CD1c-positive myeloid dendritic cell (primary cell): ENCODE results near the gene ZC3H12D.
"Not testable (repeated sequence)": the region's sequence is repeated elsewhere in the genome, so short reads cannot be mapped to it uniquely, and the experiment has no call there.

Experiments
- DNase-seq: peaks from one replicate; pipeline ENCODE4 v3.0.0-alpha.2; 2016; ENCODE audit errors: extremely low spot score

ZC3H12D gene

DNA sequence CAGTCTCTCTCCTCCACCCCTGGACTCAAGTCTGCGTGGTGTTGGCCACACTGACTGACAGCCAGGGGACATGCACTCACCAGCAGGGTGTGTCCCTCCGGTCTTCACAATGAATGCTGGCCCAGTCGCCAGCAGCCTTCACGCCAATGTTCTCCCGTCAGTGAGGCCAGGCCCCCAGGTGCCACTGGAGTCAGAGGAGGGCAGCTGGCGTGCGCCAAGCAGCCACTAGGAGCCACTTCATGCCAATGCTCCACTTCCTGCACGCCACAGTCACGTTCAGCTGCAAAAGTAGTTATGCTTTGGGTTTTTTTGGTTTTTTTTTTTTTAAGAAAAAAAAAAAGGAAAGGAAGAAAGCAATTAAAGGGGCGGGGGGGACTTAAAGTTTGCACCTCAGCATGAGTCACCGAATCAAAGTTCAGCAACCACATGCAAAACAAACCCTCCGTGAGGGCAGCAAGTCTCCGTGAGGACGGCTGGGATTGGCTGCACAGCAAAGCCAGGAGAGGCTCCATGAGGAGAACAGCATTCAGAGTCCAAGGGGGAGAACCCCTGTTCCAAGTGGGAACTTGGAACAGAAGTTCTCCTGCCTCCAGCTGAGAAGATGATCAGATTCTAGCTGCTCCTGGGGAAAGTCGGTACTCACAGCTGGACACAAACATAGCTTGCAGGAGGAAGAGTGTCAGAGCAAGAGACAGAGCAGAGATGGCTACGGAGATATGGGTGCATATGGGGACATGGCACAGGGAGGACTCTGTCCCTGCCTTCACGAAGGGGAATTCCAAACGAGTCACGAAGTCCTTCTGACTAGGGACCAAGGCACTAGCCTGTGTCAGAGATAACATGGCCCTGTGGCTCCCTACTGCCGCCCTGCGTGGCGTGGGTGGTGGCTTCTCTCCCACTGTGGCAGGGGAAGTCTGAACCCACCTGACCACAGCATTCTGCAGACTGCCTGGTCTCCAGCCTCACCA lies at the start of gene ZC3H12D:
TSS of gene ZC3H12D (minus strand) at position 282 of the 968 bp plus-strand sequence. CDS start 10,471 bp downstream, outside the sequence.
- DNase-seq = peak; percentile 67

DNA sequence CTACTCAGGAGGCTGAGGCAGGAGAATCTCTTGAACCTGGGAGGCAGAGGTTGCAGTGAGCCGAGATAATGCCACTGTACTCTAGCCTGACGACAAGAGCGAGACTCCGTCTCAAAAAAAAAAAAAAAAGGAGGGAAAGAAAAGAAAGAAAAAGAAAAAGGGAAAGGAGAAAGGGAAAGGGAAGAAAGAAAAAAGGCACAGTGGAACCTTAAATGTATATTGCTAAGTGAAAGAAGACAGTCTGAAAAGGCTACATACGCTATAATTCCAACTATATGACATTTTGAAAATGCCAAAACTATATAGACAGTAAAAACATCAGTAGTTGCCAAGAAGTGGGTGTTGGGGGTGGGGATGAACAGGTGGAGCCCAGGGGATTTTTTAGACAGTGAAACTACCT lies 44.8 kb upstream of the ZC3H12D start:
- no peak for DNase-seq

DNA sequence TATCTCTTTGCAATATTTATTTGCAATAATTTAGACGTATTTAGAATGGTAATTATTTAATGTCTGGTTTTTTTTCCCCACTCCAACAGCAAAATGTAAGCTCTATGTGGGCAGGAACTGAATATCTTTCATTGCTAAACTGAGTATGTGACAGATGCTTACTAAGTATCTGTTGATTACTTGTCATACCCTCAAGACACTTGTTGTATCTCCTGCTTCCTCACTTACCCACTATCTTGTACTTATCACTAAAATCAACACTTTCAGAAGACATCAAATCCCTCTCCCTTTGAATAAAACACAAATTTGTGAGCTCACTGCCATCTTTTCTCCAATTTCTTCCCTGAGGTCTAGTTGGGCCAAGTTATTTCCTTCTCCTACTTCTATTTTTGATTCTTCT lies 30.7 kb upstream of the ZC3H12D start:
- DNase-seq = no peak

DNA sequence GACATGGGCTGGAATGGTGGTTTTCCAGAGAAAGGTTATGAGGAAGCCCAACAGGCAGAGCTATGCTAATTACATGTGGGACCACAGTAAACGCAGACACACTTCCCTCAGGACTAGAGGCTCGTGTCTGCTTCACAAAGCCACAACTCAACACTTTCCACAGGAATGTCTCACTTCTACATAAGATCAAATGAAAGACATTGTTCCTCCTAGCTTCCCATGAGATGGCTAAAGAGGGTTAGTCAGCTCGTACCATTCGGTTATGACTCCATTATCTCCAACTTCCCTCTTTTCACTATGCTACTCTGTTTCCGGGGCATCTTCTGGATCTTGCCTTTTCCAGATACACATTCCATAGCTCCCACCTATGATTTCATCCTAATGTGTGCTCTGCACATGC lies 29.1 kb upstream of the ZC3H12D start:
- peak; percentile 90 for DNase-seq

DNA sequence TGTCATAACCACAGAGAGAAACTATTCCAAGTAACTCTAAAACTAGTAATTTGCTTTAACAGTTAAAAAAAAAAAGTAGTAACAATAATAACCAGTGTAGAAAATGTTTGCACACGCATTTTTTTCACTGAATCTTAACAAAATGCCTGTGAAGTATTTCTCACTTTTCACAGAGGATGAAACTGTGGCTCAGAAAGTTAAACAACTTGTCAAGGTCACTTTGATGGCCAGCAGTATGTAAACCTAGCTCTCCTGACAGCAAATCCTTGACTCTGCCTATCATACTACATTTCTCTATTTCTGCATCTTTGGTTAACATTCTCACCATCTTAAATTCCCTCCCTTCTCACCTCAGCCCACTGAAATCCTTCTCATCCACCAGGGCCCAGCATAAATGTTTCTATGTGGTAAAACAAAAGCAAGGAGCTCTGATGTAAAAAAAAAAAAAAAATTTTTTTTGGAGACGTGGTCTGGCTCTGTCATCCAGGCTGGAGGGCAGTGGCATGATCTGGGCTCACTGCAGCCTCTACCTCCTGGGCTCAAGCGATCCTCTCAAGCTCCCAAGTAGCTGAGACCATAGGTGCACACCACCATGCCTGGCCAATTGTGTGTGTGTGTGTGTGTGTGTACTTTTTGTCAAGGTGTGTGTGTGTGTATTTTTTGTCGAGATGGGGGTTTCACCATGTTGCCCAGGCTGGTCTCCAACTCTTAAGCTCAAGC lies 26.1 kb upstream of the ZC3H12D start:
- DNase-seq = no peak

DNA sequence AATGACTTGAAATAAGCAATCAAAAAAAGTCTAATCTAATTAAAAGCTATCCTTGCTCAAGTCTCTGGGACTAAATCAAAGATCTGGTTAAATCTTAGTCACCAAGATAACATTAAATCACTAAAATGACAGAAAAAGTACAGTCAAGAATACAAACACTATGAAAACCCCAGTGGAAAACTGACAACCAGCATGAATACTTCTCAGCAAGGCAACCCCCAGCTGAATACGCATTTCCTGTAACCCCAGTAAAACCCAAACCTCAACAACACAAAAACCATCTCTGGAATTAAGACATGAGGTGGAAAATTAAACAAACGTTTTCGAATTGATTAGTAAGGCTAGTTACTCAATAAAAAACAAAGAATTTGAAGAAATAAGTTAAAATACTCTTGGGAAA lies 23.7 kb upstream of the ZC3H12D start:
- peak; percentile 6 for DNase-seq

DNA sequence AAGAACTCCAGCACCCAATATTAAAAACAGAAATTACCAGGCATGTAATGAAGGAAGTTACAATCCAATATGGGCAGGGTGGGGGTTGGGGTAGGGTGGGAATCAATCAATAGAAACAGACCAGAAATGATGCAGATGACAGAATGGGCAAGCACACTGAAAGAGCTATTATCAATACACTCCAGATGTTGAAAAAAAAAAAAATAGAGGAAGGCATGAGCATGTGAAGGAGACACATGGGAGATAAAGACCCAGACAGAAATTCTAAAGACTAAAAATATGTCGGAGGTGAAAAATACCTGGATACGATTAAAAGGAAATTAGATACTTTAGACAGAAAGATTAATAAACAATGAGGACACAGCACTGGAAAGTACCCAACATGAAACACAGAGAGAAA lies 19.1 kb upstream of the ZC3H12D start:
- DNase-seq = no peak

DNA sequence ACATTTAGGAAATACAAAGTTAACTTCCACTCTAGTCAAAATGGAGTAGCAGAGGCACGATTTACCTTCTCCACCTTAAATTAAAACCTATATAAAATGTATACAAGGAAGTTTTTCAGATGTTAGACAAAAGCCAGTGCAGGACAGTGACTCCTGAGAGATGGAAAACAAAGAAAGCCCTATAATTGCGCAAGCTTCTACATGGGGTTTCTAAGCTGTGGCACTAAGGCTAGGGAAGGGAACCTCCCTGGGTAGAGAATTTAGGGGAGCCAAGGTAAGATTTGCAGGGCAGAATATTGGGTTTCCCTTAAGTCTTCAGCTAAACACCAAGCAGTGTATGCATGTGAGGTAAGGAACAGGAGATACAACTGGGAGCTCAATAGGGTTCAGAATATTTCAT lies 18.5 kb upstream of the ZC3H12D start:
- DNase-seq = no peak

DNA sequence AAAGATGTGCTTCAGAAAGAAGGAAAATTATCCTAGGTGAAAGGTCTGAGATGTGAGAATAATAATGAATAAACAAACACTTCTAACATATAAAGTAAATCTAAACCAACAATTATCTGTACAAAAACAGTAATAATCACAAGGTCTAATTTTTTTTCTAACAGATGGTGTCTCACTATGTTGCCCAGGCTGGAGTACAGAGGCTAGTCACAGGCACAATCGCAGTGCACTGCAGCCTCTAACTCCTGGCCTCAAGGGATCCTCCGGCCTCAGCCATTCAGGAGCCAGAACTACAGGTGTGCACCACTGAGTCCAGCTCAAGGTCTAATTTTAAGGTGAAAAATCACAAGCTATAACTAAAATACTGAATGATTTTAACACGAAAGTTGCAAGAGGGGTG lies 17.0 kb upstream of the ZC3H12D start:
- DNase-seq = no peak

DNA sequence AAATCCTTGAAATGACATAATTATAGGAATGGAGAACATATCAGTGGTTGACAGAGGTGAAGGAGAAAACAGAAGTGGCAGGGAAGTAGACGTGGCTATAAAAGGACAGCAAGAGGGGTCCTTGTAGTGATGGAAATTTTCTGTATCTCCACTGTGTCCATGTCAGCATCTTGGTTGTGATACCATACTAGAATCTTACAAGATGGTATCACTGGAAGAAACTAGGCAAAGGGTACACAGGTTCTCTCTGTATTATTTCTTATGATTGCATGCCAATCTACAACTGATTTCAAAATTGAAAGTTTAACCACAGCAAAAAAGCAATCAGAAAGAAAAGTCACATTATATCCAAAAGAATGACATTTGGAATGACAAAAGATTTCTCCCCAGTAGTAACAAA lies 16.4 kb upstream of the ZC3H12D start:
- DNase-seq = no peak

DNA sequence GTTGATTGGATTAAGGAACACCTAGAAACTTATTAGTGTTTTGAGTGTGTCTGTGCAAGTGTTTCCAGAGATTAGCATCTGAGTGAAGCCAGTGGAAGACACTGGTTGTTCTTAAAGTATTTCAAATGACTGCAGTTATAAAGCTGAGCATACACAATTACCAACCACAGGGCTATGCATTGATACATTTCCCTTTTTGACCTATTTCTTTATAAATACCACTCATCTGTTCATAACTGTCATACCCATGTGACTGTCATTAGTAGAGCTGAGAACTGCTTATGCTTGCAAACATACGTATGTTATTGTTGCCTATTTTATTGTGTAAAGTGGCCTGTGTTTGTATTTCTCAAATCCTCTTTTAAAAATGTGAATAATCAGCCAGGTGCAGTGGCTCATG lies 15.3 kb upstream of the ZC3H12D start:
- no peak for DNase-seq

DNA sequence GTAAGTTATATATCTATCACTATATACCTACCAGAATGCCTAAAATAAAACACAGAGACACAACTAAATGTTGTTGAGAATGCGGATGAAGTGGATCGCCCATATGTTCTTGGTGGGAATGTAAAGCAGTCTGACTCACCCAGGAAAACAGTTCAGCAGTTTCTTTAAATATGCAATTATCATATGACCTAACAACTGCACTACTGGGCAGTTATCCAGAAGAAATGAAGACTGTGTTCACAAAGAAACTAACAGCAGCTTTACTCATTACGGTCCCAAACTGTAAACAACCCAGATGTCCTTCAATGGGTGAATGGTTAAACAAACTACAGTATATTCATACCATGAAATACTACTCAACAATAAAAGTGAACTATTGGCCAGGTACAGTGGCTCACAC lies 14.3 kb upstream of the ZC3H12D start:
- DNase-seq = no peak

DNA sequence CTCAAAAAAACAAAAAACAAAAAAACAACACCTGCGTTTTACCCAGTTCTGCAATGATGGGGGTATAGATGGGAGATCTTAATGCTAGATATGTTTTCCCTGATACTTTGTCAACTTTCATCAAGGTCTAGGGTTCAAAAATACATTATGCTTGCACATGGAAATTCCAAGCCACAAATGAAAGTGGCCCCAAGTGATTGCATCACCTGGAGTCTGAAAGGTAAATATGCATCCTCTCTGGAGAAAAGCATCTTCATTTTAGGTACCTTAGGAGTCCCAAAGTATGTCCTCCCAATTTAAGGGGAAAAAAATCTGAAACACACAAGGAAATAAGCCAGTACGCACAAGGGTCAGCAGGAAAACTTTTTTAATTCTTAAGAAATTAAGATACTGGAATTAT lies 12.6 kb upstream of the ZC3H12D start:
- no peak for DNase-seq

DNA sequence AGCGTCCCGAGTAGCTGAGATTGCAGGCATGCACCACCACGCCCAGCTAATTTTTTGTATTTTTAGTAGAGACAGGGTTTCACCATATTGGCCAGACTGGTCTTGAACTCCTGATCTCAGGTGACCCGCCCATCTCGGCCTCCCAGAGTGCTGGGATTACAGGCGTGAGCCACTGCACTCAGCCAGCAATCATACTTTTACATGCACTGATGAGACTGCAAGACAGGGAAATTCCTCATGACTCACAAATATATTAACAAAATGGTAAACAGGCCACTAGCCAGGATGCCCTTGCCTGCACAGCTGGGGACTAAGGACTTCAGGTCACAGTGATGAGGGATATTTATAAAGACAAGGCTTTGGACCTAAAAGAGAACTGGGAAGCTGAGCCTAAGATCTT lies 11.8 kb upstream of the ZC3H12D start:
- DNase-seq = not testable (repeated sequence)

DNA sequence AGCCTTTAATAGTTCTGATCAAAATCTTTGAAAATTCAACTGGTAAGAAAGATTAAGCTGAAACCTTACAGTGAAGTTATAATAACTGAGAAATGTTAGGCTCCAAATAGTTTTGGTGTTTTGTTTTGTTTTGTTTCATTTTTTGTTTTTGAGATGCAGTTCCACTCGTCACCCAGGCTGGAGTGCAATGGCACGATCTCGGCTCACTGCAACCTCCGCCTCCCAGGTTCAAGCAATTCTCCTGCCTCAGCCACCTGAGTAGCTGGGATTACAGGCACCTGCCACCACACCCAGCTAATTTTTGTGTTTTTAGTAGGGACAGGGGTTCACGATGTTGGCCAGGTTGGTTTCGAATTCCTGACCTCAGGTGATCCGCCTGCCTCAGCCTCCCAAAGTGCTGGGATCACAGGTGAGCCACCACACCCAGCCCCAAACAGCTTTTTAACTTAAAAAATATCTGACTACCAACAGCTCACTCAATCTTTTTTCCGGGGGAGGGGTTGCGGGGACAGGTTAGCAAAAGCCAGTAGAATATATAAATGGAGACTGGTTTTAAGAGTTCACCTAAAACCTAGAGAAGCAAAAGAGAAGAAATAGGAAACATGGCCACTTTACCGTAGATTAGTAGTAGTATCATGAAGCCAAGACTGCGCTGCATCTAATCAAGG lies 10.7 kb upstream of the ZC3H12D start:
- DNase-seq = not testable (repeated sequence)

DNA sequence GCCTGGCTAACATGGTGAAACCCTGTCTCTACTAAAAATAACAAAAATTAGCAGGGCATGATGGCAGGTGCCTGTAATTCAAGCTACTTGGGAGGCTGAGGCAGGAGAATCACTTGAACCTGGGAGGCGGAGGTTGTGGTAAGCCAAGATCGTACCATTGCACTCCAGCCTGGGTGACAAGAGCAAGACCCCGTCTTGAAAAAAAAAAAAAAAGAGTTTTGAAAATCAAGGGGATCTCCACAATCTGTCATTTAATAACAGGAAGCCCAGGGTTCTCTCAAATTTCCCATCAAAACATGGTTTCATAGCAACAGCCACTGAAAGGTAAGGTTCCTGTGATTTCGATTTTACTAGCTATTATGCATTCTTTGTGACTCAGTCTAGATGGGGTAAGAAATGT lies 10.0 kb upstream of the ZC3H12D start:
- peak; percentile 41 for DNase-seq

DNA sequence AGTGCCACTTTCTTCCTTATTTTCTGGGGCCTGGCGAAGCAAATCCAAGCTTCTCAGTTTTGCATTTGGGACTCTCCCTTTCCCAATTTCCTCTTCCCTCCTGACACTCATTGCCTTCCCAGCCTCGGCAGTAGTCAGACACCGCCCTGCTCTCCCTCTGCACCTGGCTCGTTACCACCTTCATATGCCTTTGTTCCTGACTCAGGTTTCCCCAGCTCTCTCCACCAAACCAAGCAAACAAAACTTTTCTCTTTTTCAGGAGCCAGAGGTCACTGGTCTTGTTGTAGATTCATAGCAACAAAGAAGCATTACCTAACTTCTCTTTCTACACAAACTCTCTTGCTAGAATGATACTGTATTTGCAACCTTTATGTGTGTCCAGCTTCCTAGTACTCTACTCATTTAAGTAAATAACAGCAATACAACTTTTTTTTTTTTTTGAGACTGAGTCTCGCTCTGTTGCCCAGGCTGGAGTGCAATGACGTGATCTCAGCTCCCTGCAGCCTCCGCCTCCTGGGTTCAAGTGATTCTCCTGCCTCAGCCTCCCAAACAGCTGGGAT lies 9.0 kb upstream of the ZC3H12D start:
- DNase-seq = no peak

DNA sequence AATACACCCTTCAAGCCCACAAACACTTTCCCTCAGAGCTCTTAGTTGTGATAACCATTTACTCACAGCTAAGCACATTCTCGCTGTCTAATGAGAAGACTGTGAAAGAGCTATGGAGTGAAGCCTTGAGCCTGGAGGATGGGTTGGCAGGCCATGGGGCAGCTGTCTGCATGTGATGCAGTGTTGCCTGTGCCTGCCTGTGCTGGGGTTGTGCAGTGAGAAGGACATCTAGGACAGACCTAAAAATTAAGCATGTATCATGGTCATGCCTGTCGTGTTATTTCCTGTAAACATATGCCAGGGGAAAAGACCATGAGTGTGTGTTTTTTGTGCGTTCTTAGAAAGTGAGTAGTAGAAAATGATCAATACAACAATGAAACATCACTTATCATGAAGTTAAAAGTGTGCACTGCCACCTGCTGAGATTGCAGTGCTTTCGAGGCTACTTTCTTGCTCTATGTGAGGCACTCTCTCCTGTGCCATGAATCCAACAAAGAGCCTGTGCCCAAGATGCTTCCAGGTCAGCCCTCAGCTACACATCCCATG lies 8.1 kb upstream of the ZC3H12D start:
- no peak for DNase-seq

DNA sequence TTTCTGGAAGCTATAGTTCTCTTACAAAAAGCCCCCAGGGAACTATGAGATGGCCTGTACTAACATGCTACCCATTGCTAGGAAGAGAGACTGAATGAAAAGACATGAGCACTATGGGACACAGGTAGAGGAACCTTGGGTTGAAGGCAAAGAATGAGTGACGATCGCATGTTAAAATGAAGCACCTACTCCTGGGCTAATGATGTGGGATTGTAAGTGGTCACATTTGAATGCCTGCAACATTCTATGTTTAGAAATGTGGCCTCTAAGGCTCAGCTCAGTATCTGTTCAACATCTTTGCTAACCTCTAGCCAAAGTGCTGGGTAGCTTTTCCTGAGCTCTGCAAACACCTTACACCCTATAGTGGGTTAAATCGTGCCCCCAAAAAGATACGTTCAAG lies 5.2 kb upstream of the ZC3H12D start:
- DNase-seq = no peak

DNA sequence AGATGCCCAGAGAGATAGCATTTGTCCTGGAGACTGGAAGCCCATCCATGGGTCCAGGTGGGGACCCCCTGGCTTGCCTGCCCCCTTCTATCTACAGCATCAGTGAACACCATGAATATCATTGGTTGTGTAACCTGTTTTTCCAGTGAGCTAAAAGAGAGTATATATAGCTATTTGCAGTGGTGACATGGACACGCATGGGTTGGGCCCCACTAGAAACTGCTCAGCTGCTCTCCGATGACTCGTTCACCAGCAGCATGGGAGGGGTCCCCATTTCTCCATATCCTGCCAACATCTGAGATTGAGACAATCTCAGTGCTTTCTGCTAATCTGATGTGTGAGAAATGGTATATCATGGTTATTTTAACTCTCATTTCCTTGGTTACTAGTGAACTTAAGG lies 4.0 kb upstream of the ZC3H12D start:
- DNase-seq = no peak

DNA sequence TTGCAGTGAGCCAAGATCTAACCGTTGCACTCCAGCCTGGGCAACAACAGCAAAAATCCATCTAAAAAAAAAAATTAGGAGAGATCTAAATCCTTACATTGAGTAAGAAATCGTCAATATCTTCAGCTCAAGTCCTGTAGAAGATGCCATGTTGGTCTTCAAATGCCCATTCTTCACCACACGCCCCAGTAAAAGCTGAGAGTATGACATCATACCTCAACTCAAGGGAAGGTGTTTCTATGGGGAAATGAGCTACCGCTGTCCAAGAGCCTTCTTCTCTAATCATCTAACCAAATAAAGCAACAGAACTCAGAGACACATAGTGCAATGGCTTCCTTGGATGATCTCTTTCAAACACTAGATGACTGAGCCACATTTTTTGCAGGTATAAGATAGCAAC lies 2.5 kb upstream of the ZC3H12D start:
- DNase-seq = no peak
